GM18508 (cell line): ENCODE measurements around the gene RAB15.

Experiments used
- ATAC-seq: cut with Tn5 transposase; IDR thresholded peaks from one replicate; pipeline ENCODE4 v1.9.1; 2021; ENCODE audit warnings: moderate number of reproducible peaks; ENCODE audit not compliant: insufficient read depth, unreplicated experiment

The RAB15 gene

DNA sequence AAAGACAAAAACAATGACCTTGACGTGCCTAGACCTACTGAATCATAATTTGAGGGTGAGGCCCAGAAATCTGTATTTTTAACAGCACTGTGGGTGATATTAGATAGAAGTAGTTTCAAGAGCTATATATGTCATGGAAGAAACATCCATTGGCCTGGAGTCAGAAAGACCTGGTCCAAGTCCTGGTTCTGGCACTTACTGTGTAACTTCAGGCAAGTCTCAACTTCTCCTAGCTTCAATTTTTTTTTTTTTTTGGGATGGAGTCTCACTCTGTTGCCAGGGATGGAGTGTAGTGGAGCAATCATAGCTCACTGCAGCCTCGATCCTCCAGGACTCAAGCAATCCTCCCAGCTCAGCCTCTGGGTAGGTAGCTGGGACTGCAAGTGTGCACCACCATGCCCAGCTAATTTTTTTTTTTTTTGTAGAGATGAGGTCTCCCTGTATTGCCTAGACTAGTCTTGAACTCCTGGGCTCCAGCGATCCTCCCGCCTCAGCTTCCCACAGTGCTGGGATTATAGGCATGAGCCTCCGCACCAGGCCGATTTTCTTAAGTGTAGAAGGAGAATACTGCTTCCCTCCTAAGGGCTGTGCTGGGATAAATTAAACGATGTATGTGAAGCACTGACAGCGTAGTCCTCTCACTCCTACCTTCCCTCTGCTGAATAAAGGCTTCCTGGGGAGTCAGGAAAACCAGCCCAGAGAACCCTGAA lies 15.3 kb downstream of the RAB15 start:
- no peak for ATAC-seq

DNA sequence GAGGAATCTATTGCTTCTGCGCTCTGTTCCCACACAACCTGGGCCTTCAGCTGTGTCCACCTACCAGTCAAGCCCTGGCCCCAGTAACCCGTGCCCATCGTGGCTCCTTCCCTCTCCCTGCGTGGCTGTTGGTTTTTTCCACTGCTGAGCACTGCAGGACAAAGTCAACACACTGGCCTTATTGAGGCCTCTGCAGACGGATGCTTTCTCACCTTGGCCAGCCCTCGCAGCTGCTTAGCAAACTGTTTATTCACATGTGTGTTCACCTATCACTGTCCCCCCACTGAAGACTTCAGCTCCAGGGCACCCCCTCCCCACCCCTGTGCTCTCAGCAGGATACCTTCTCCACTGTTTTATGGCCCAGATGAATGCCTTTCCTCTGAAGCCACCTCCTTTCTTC lies 16.8 kb downstream of the RAB15 start:
- ATAC-seq: no peak

- ATAC-seq: no peak
Observed at GRCh38 chr14:64954491-64955240, 17.5 kb downstream of the RAB15 start.

GRCh38 chr14:64953661-64954060 lies 18.5 kb downstream of the RAB15 start:
- no peak for ATAC-seq

GRCh38 chr14:64953310-64953654 lies 18.9 kb downstream of the RAB15 start:
- ATAC-seq: no peak

GRCh38 chr14:64952598-64953309 lies 19.4 kb downstream of the RAB15 start:
- ATAC-seq: no peak

DNA sequence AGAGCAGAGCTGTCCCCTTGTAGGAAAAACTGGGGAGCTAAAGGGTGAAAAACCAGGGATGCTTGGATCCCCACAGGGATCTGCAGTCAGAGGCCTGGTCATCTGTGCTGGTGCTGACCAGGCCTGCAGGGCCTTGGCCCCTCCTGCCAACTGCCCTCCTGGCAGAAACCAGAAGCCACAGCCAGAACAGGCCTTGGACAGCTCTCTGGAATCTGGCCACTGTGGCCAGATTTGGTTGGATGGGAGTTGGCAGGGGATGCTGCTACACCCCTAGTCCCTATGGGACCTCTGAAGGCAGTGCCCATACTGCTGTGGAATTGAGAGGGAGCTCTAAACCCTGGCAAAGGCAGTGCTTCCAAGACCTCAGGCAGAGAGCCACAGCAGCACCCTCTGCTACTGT lies 20.4 kb downstream of the RAB15 start:
- no peak for ATAC-seq

GRCh38 chr14:64951291-64951690 lies 20.8 kb downstream of the RAB15 start:
- no peak for ATAC-seq

- ATAC-seq: no peak
Observed at GRCh38 chr14:64950889-64951288, 21.2 kb downstream of the RAB15 start.

- no peak for ATAC-seq
Observed at GRCh38 chr14:64948612-64949210, 23.4 kb downstream of the RAB15 start.

DNA sequence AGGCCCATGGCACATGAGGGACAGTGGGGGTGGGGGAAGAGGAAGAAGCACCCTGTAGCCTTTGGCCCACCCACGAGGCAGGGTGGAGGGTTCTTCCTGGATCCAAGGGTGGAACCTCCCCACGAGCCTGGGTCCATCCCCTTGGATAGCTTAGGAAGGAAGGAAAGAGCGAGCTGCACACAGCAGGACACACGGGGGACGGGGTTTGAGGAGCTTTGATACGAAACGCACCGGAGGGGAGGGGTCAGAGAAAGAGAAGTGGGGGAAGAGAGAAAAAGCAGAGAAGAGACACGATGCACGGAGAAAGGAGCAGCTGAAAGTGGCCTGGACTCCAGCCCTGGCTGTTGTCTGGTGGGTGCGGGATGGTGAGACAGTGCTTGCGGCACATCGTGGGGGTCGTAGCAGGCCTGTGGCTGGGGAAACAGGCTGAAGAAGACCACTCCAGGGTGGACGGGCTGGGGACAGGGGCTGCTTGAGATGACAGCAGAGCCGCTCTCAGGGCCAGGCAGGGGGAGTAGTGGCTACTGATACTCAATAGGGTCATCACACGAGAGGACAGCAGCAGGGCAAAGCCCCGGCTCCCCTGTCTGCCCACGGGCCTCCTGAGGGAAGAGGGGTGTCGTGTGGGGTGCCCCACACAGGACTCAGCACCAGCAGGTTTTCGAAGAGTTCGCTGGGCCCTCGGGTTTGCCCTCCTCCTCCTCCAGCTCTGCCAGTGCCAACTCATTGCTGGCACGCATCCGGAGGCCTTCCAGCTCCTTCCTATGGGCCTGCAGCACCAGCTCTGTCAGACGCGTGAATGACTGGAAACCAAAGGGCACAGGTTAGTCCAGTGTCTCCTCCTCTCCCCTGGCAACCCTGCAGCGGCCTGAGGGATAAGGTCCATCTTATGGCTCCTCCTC lies 24.2 kb downstream of the RAB15 start:
- ATAC-seq: no peak

- no peak for ATAC-seq
Observed at GRCh38 chr14:64946310-64947045, 25.7 kb downstream of the RAB15 start.

GRCh38 chr14:64945431-64946178 lies 26.5 kb downstream of the RAB15 start:
- no peak for ATAC-seq

GRCh38 chr14:64944861-64945260 lies 27.3 kb downstream of the RAB15 start:
- ATAC-seq: no peak

GRCh38 chr14:64944041-64944440 lies 28.1 kb downstream of the RAB15 start:
- no peak for ATAC-seq

DNA sequence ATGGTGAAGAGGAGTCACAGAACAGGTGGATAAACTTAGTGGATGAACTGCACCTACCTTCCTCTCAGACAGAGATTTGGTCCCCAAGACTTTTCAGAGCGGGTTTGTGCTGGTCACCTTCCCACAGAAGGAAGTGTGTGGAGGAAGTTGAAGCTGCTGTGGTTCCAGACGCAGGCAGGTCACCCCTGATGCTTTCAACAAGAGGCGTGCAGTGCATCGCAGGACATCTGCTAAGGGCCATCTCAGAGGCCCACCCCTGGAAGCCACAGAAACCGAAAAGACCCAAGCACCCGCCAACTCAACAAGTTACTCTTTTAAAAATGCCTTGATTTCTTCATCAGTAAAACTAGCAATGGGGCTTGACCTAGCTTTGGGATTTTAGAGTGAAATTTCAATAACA lies 28.6 kb downstream of the RAB15 start:
- ATAC-seq: no peak

DNA sequence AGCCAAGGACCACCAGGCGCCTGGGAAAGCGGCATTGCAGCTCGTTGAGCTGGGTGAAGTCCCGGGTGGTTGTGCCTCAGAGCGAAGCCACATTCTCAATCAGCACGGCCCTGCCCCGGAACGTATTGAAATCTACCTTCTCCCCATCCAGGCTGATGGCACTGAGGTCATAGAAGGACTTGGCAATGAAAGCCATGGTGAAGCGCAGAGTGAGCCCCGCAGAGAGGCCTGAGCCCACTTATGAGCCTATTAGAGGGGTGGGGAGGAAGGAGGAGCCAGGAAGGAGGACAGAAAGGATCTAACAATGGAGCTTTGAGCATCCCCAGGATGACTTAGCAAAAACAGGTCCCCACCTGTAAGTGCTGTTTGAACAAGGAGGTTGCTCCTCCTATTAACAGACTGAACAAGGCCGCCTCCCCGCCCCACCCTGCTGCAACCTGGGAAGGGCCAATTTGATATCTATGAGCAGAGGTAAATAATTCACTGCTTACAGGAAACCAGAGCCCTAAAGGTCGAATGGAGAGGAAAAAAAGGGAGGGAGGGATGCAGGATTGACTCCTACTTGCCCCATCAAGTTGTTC lies 29.5 kb downstream of the RAB15 start, which contains the start of gene GPX2:
GPX2 (minus strand) TSS at position 215 of the 581 bp plus-strand sequence; CDS start at position 196, 19 bp downstream.
- ATAC-seq: no peak

- ATAC-seq: no peak
Observed at GRCh38 chr14:64940336-64940910, 31.7 kb downstream of the RAB15 start.
